ENCODE measurements around the gene MEIOSIN. TPM values are rescaled to one million over a fixed set of nuclear protein-coding genes. Genes with fewer than 3 reads are reported as not detected.
A peak's percentile ranks its signal among the peaks of the same experiment; 100 is the strongest.

Gene MEIOSIN
- total RNA-seq, 1 donor from 2014 or later: not detected

GRCh38 chr19:45693106-45693788, 40.0 kb upstream of the MEIOSIN start:
- no peaks in the 10 kb centered on the region for H3K27me3 Mint-ChIP-seq (ENCODE audit: unreplicated experiment)
- H3K27ac Mint-ChIP-seq (ENCODE audit: unreplicated experiment): peak overlapping the region; percentile 98
- TF ChIP-seq CTCF (IDR thresholded peaks at IDR 0.05): peak; percentile 92
- H3K4me1 Mint-ChIP-seq (ENCODE audit: unreplicated experiment): peaks cover 20% of the 10 kb centered on the region
- peaks cover 12% of the 10 kb centered on the region for H3K36me3 Mint-ChIP-seq (ENCODE audit: unreplicated experiment)
- H3K9me3 Mint-ChIP-seq (ENCODE audit: unreplicated experiment): no peaks in the 10 kb centered on the region
- peak; percentile 94 for DNase-seq (ENCODE audit: extremely low spot score, unreplicated experiment)
- H3K4me3 Mint-ChIP-seq (ENCODE audit: unreplicated experiment): peak overlapping the region; percentile 97

- H3K27me3 Mint-ChIP-seq (ENCODE audit: unreplicated experiment): no peaks in the 10 kb centered on the region
- no peak overlapping the region for H3K27ac Mint-ChIP-seq (ENCODE audit: unreplicated experiment)
- H3K36me3 Mint-ChIP-seq (ENCODE audit: unreplicated experiment): peaks cover 16% of the 10 kb centered on the region
- no peaks in the 10 kb centered on the region for H3K4me1 Mint-ChIP-seq (ENCODE audit: unreplicated experiment)
- no peak overlapping the region for H3K4me3 Mint-ChIP-seq (ENCODE audit: unreplicated experiment)
- no peaks in the 10 kb centered on the region for H3K9me3 Mint-ChIP-seq (ENCODE audit: unreplicated experiment)
- no peak for TF ChIP-seq CTCF (IDR thresholded peaks at IDR 0.05)
- DNase-seq (ENCODE audit: extremely low spot score, unreplicated experiment): no peak
These were observed 31.6 kb upstream of the MEIOSIN start for GRCh38 chr19:45701676-45702075.

- Mint-ChIP-seq H3K4me3 (ENCODE audit: unreplicated experiment) (no peak overlapping the region), H3K4me1 (ENCODE audit: unreplicated experiment) (peaks cover 2% of the 10 kb centered on the region), H3K27me3 (ENCODE audit: unreplicated experiment) (no peaks in the 10 kb centered on the region), H3K36me3 (ENCODE audit: unreplicated experiment) (peaks cover 16% of the 10 kb centered on the region), H3K27ac (ENCODE audit: unreplicated experiment) (no peak overlapping the region), H3K9me3 (ENCODE audit: unreplicated experiment) (no peaks in the 10 kb centered on the region)
- no peak for DNase-seq (ENCODE audit: extremely low spot score, unreplicated experiment)
- no peak for TF ChIP-seq CTCF (IDR thresholded peaks at IDR 0.05)
These were observed 28.1 kb upstream of the MEIOSIN start for GRCh38 chr19:45705115-45705514.

GRCh38 chr19:45705710-45706415, 27.4 kb upstream of the MEIOSIN start:
- Mint-ChIP-seq H3K27ac (ENCODE audit: unreplicated experiment) (no peak overlapping the region), H3K4me1 (ENCODE audit: unreplicated experiment) (peaks cover 6% of the 10 kb centered on the region), H3K9me3 (ENCODE audit: unreplicated experiment) (no peaks in the 10 kb centered on the region), H3K36me3 (ENCODE audit: unreplicated experiment) (peaks cover 19% of the 10 kb centered on the region), H3K4me3 (ENCODE audit: unreplicated experiment) (no peak overlapping the region), H3K27me3 (ENCODE audit: unreplicated experiment) (no peaks in the 10 kb centered on the region)
- TF ChIP-seq CTCF (IDR thresholded peaks at IDR 0.05): no peak
- DNase-seq (ENCODE audit: extremely low spot score, unreplicated experiment): no peak

- no peak for DNase-seq (ENCODE audit: extremely low spot score, unreplicated experiment)
- Mint-ChIP-seq H3K9me3 (ENCODE audit: unreplicated experiment) (no peaks in the 10 kb centered on the region), H3K4me3 (ENCODE audit: unreplicated experiment) (no peak overlapping the region), H3K27ac (ENCODE audit: unreplicated experiment) (peak overlapping the region; percentile 19), H3K4me1 (ENCODE audit: unreplicated experiment) (peaks cover 8% of the 10 kb centered on the region), H3K27me3 (ENCODE audit: unreplicated experiment) (no peaks in the 10 kb centered on the region), H3K36me3 (ENCODE audit: unreplicated experiment) (peaks cover 14% of the 10 kb centered on the region)
- no peak for TF ChIP-seq CTCF (IDR thresholded peaks at IDR 0.05)
These were observed 22.7 kb upstream of the MEIOSIN start for GRCh38 chr19:45710356-45711130.
